GM21717 (cell line): Measurements from ENCODE around the gene ATG16L2.
"Not testable (repeated sequence)": the region's sequence is repeated elsewhere in the genome, so short reads cannot be mapped to it uniquely, and the experiment has no call there.

ENCODE experiments used
- ATAC-seq: cut with Tn5 transposase; IDR thresholded peaks from one replicate; pipeline ENCODE4 v1.9.1; 2021; ENCODE audit warnings: mild to moderate bottlenecking, moderate library complexity; ENCODE audit not compliant: unreplicated experiment

The ATG16L2 gene

GRCh38 chr11:72793425-72794367 is 20.5 kb upstream of the ATG16L2 start, which contains the start of gene STARD10:
Gene STARD10 (minus strand): TSS chr11:72794047. CDS start chr11:72781181, 12,866 bp downstream.
- peak; percentile 79 for ATAC-seq

- no peak for ATAC-seq
These were observed 15.8 kb upstream of the ATG16L2 start for GRCh38 chr11:72798361-72798760.

- no peak for ATAC-seq
These were observed 14.8 kb upstream of the ATG16L2 start for GRCh38 chr11:72799441-72799840.

- no peak for ATAC-seq
These were observed 11.4 kb upstream of the ATG16L2 start for GRCh38 chr11:72802822-72803221.

GRCh38 chr11:72805216-72805615 is 9.0 kb upstream of the ATG16L2 start:
- ATAC-seq, result no peak

- ATAC-seq, result not testable (repeated sequence)
These were observed 7.8 kb upstream of the ATG16L2 start for GRCh38 chr11:72806378-72806777.

- ATAC-seq, result no peak
These were observed 7.1 kb upstream of the ATG16L2 start for GRCh38 chr11:72807021-72807693.

- no peak for ATAC-seq
These were observed 6.4 kb upstream of the ATG16L2 start for GRCh38 chr11:72807792-72808191.

- ATAC-seq, result no peak
These were observed 5.8 kb upstream of the ATG16L2 start for GRCh38 chr11:72808331-72808798.

GRCh38 chr11:72811686-72812085 is 2.5 kb upstream of the ATG16L2 start:
- ATAC-seq, result not testable (repeated sequence)

- ATAC-seq, result no peak
These were observed 1.6 kb upstream of the ATG16L2 start for GRCh38 chr11:72812604-72812966.

- peak; percentile 17 for ATAC-seq
These were observed 1.1 kb upstream of the ATG16L2 start for GRCh38 chr11:72812967-72813739.

- peak; percentile 40 for ATAC-seq
These were observed 398 bp upstream of the ATG16L2 start for GRCh38 chr11:72813740-72814285.

- ATAC-seq, result peak; percentile 6
These were observed 953 bp downstream of the ATG16L2 start for GRCh38 chr11:72815110-72815618.

GRCh38 chr11:72816404-72816990 is 2.3 kb downstream of the ATG16L2 start:
- no peak for ATAC-seq

GRCh38 chr11:72817966-72818365 is 3.8 kb downstream of the ATG16L2 start:
- no peak for ATAC-seq

GRCh38 chr11:72818971-72819370 is 4.8 kb downstream of the ATG16L2 start:
- ATAC-seq, result no peak

GRCh38 chr11:72820439-72821139 is 6.4 kb downstream of the ATG16L2 start:
- ATAC-seq, result no peak

GRCh38 chr11:72821221-72821919 is 7.2 kb downstream of the ATG16L2 start:
- no peak for ATAC-seq
